ENCODE measurements around the gene MTHFD1. TPM values are rescaled to one million over a fixed set of nuclear protein-coding genes. Genes with fewer than 3 reads are reported as not detected.

MTHFD1 gene
- total RNA-seq, 1 donor from 2014 or later, result 161 TPM

DNA sequence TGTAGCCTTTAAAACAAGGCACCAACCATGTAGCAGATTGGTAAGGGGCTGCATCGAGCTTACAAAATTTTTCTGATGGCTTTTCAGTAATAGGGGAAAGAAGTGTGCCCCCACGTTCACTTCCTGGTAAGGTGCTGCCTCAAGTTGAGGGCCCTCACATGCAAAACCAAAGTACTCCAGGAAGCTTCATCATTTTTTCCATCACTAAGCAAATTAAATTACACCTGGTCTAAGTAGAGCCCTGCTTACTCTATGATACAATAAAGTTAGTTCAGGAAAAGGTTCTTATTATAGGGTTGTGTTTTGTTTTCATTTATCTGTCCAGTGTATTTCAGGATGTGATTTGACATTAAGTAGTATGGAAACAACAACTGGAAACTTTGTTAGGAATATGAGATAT is 62.1 kb downstream of the MTHFD1 start:
- no peak for DNase-seq (ENCODE audit: low read depth, low spot score)

DNA sequence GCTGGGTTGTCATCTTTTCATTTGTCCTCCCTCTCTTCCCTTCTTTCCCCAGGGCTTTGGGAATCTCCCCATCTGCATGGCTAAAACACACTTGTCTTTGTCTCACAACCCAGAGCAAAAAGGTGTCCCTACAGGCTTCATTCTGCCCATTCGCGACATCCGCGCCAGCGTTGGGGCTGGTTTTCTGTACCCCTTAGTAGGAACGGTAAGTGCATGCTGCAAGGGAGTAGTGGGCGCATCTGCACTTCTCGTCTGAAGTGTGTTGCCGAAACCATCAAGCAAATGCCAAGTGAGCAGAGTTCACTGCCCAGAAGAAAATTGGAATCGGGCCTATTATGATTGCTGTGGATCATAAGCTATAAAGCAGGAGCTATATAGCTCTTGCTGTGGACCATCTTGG is 66.5 kb downstream of the MTHFD1 start:
- TF ChIP-seq, protein P1, sequence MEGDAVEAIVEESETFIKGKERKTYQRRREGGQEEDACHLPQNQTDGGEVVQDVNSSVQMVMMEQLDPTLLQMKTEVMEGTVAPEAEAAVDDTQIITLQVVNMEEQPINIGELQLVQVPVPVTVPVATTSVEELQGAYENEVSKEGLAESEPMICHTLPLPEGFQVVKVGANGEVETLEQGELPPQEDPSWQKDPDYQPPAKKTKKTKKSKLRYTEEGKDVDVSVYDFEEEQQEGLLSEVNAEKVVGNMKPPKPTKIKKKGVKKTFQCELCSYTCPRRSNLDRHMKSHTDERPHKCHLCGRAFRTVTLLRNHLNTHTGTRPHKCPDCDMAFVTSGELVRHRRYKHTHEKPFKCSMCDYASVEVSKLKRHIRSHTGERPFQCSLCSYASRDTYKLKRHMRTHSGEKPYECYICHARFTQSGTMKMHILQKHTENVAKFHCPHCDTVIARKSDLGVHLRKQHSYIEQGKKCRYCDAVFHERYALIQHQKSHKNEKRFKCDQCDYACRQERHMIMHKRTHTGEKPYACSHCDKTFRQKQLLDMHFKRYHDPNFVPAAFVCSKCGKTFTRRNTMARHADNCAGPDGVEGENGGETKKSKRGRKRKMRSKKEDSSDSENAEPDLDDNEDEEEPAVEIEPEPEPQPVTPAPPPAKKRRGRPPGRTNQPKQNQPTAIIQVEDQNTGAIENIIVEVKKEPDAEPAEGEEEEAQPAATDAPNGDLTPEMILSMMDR (conservative IDR thresholded peaks at IDR 0.05), result no peak
- Mint-ChIP-seq H3K4me3 (no peak overlapping the region), H3K27ac (ENCODE audit: unreplicated experiment) (no peak overlapping the region), H3K4me1 (no peaks in the 10 kb centered on the region), H3K36me3 (ENCODE audit: low read depth) (peaks cover 7% of the 10 kb centered on the region), H3K27me3 (ENCODE audit: low read depth) (no peaks in the 10 kb centered on the region), H3K9me3 (no peaks in the 10 kb centered on the region)
- DNase-seq (ENCODE audit: low read depth, low spot score), result no peak

More for the DNA sequence above, 62.1 kb downstream of the MTHFD1 start:
- TF ChIP-seq, protein P1 (conservative IDR thresholded peaks at IDR 0.05), result no peak
- Mint-ChIP-seq H3K4me3 (no peak overlapping the region), H3K4me1 (peaks cover 5% of the 10 kb centered on the region), H3K27me3 (ENCODE audit: low read depth) (no peaks in the 10 kb centered on the region), H3K27ac (ENCODE audit: unreplicated experiment) (no peak overlapping the region), H3K36me3 (ENCODE audit: low read depth) (peaks cover 12% of the 10 kb centered on the region), H3K9me3 (no peaks in the 10 kb centered on the region)

DNA sequence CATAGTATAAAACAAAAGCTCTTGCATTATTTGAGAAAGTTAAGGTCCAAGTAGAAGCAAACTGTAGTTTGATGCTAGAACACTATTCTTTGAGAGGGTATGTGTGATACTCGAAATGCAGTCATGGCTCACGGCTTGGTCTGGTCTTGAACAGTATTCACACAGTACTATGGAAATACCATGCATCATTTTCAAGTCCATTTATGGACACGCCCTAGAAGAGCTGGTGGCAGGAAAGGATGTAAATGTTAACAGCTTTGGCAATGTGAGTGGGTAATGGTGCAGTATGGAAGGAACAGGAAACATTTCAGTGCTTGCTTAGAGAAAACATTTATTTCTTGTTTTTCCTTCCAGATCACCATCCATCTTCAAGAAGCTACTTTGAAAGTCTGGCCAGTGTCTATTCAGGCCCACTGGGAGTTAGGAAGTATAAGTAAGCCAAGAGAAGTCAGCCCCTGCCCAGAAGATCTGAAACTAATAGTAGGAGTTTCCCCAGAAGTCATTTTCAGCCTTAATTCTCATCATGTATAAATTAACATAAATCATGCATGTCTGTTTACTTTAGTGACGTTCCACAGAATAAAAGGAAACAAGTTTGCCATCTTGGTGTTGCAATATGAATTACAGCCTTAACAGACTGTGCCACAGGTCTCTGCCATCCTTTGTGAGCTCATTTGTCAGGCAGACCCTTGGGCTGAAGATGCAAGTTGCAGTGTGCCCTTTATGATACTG is 71.4 kb downstream of the MTHFD1 start:
- no peaks in the 10 kb centered on the region for H3K4me1 Mint-ChIP-seq
- TF ChIP-seq, protein P1 (conservative IDR thresholded peaks at IDR 0.05), result no peak
- H3K36me3 Mint-ChIP-seq (ENCODE audit: low read depth), result peaks cover 2% of the 10 kb centered on the region
- no peak overlapping the region for H3K27ac Mint-ChIP-seq (ENCODE audit: unreplicated experiment)
- no peaks in the 10 kb centered on the region for H3K9me3 Mint-ChIP-seq
- peaks cover 4% of the 10 kb centered on the region for H3K27me3 Mint-ChIP-seq (ENCODE audit: low read depth)
- DNase-seq (ENCODE audit: low read depth, low spot score), result no peak
- H3K4me3 Mint-ChIP-seq, result no peak overlapping the region

DNA sequence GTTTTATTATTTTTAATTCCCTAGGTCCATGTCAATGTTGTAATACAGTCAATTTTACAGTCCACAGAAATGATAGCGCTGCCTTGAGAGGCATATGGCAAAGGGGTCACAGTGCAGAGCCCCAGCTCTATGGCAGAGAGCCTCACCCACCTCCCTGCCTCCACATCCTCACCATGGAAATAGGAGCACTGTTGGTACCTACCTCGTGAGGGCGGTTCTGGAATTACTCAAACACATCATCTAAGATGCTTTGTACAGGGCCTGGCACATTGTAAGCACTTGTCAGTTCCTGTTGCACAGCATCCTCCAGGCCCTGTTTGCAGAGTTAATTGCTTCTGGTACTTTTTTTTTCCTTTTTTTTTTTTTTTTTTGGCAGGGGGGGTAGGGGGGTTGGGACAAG is 73.1 kb downstream of the MTHFD1 start:
- no peak overlapping the region for H3K4me3 Mint-ChIP-seq
- H3K36me3 Mint-ChIP-seq (ENCODE audit: low read depth), result peaks cover 2% of the 10 kb centered on the region
- TF ChIP-seq, protein P1 (conservative IDR thresholded peaks at IDR 0.05), result no peak
- H3K9me3 Mint-ChIP-seq, result no peaks in the 10 kb centered on the region
- no peak overlapping the region for H3K27ac Mint-ChIP-seq (ENCODE audit: unreplicated experiment)
- peaks cover 10% of the 10 kb centered on the region for H3K4me1 Mint-ChIP-seq
- DNase-seq (ENCODE audit: low read depth, low spot score), result no peak
- H3K27me3 Mint-ChIP-seq (ENCODE audit: low read depth), result peaks cover 14% of the 10 kb centered on the region

DNA sequence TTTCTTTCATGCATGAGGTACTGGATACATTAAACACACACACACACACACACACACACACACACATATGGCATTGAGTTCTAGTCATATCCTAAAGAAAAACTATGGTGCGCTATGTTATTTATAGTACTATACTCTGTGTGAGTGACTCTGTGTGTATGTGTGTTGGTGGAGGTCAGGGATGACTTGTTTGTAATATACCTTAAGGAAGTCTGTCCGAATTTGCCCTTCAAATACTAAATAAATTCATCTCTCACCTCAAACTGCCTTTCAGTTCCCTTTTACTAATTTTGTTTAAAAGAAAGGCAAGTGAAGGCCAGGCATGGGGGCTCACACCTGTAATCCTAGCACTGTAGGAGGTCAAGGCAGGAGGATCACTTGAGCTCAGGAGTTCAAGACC is 75.0 kb downstream of the MTHFD1 start:
- Mint-ChIP-seq H3K9me3 (no peaks in the 10 kb centered on the region), H3K27ac (ENCODE audit: unreplicated experiment) (no peak overlapping the region), H3K36me3 (ENCODE audit: low read depth) (no peaks in the 10 kb centered on the region), H3K4me3 (peak overlapping the region; percentile 69), H3K27me3 (ENCODE audit: low read depth) (peaks cover 21% of the 10 kb centered on the region), H3K4me1 (peaks cover 10% of the 10 kb centered on the region)
- TF ChIP-seq, protein P1 (conservative IDR thresholded peaks at IDR 0.05), result no peak
- DNase-seq (ENCODE audit: low read depth, low spot score), result no peak
